Activated B cell treated with CpG ODN at 0.5 μM for 24 hours (primary cell): Measurements from ENCODE around the gene JAG1. TPM values are rescaled to one million over a fixed set of nuclear protein-coding genes. Genes with fewer than 3 reads are reported as not detected.

Experiments used
- ATAC-seq: fragments of 200-7000 bp; cut with Tn5 transposase; one replicate; pipeline ENCODE4 v1.10.0; 2021; ENCODE audit warnings: low read depth, mild to moderate bottlenecking, moderate library complexity
- CTCF ChIA-PET: fragments of 350-600 bp; sonication (Branson Sonifier 250); formaldehyde crosslinking; loops from one replicate; lab custom pipeline; 2021; ENCODE audit warnings: antibody characterized with exemption; lab: Charles Lee
- POLR2A ChIA-PET: fragments of 350-600 bp; sonication (Branson Sonifier 250); formaldehyde crosslinking; loops from one replicate; lab custom pipeline; 2021; ENCODE audit warnings: antibody characterized with exemption; lab: Charles Lee
- DNase-seq: peaks from one replicate; pipeline ENCODE4 v3.0.0; 2022
- H3K27ac Mint-ChIP-seq: one replicate; pipeline ENCODE4 v1.8.0; 2020; ENCODE audit warnings: mixed read lengths
- H3K27me3 Mint-ChIP-seq: one replicate; pipeline ENCODE4 v1.8.0; 2021; ENCODE audit warnings: mixed read lengths
- H3K36me3 Mint-ChIP-seq: one replicate; pipeline ENCODE4 v1.8.0; 2021; ENCODE audit warnings: low read depth, mixed read lengths
- H3K4me1 Mint-ChIP-seq: one replicate; pipeline ENCODE4 v1.8.0; 2021; ENCODE audit warnings: mixed read lengths
- H3K4me3 Mint-ChIP-seq: one replicate; pipeline ENCODE4 v1.8.0; 2020; ENCODE audit warnings: mild to moderate bottlenecking, mixed read lengths
- H3K9me3 Mint-ChIP-seq: one replicate; pipeline ENCODE4 v1.8.0; 2020; ENCODE audit warnings: mixed read lengths
- CTCF ChIP-seq: fragments of 200-600 bp; IDR thresholded peaks from one replicate; pipeline ENCODE4 v1.8.0; 2022; ENCODE audit warnings: antibody characterized with exemption, mild to moderate bottlenecking
- intact Hi-C: fragments of 100-400 bp; cut with micrococcal nuclease; formaldehyde crosslinking; loops from one replicate; pipeline ENCODE4 v1.15.1; 2024
- total RNA-seq: library from RNA; stranded (reverse); gene quantifications from 2 replicates; pipeline ENCODE4 v1.2.3, GENCODE V29; 2022

Gene JAG1
- total RNA-seq, 1 donor from 2014 or later, result not detected

- no peak overlapping the region for H3K4me3 Mint-ChIP-seq
- ATAC-seq (no peak), DNase-seq (no peak)
- ChIA-PET CTCF (no interaction called here), POLR2A (no interaction called here)
- no peaks in the 10 kb centered on the region for H3K4me1 Mint-ChIP-seq
- intact Hi-C loops, result no loop called here
- TF ChIP-seq CTCF, result no peak
- H3K27ac Mint-ChIP-seq, result no peak overlapping the region
- H3K27me3 Mint-ChIP-seq, result peaks cover 9% of the 10 kb centered on the region
- H3K9me3 Mint-ChIP-seq, result no peaks in the 10 kb centered on the region
- no peaks in the 10 kb centered on the region for H3K36me3 Mint-ChIP-seq
Measured at GRCh38 chr20:10686356-10687133, 12.7 kb upstream of the JAG1 start.

- TF ChIP-seq CTCF, result no peak
- ChIA-PET CTCF (no interaction called here), POLR2A (no interaction called here)
- H3K27me3 Mint-ChIP-seq, result peaks cover 10% of the 10 kb centered on the region
- H3K27ac Mint-ChIP-seq, result no peak overlapping the region
- intact Hi-C loops, result no loop called here
- no peak overlapping the region for H3K4me3 Mint-ChIP-seq
- H3K9me3 Mint-ChIP-seq, result no peaks in the 10 kb centered on the region
- DNase-seq (no peak), ATAC-seq (no peak)
- no peaks in the 10 kb centered on the region for H3K36me3 Mint-ChIP-seq
- no peaks in the 10 kb centered on the region for H3K4me1 Mint-ChIP-seq
Measured at GRCh38 chr20:10683537-10683936, 9.7 kb upstream of the JAG1 start.

- DNase-seq, result no peak
- Mint-ChIP-seq H3K27ac (no peak overlapping the region), H3K36me3 (no peaks in the 10 kb centered on the region), H3K4me3 (no peak overlapping the region), H3K9me3 (no peaks in the 10 kb centered on the region), H3K4me1 (no peaks in the 10 kb centered on the region), H3K27me3 (peaks cover 12% of the 10 kb centered on the region)
- intact Hi-C loops, result no loop called here
- TF ChIP-seq CTCF, result no peak
- POLR2A ChIA-PET, result no interaction called here
- no peak for ATAC-seq
- CTCF ChIA-PET, result no interaction called here
Measured at GRCh38 chr20:10682939-10683338, 9.1 kb upstream of the JAG1 start.

- no peak for TF ChIP-seq CTCF
- no peak for DNase-seq
- Mint-ChIP-seq H3K4me1 (no peaks in the 10 kb centered on the region), H3K36me3 (no peaks in the 10 kb centered on the region), H3K27ac (no peak overlapping the region), H3K9me3 (no peaks in the 10 kb centered on the region), H3K27me3 (peaks cover 23% of the 10 kb centered on the region), H3K4me3 (no peak overlapping the region)
- POLR2A ChIA-PET, result no interaction called here
- ATAC-seq, result no peak
- intact Hi-C loops, result no loop called here
- CTCF ChIA-PET, result no interaction called here
Measured at GRCh38 chr20:10681494-10681893, 7.7 kb upstream of the JAG1 start.

- Mint-ChIP-seq H3K9me3 (no peaks in the 10 kb centered on the region), H3K36me3 (no peaks in the 10 kb centered on the region), H3K27me3 (peaks cover 28% of the 10 kb centered on the region), H3K4me3 (no peak overlapping the region), H3K27ac (no peak overlapping the region), H3K4me1 (no peaks in the 10 kb centered on the region)
- TF ChIP-seq CTCF, result no peak
- no peak for ATAC-seq
- intact Hi-C loops, result no loop called here
- POLR2A ChIA-PET, result no interaction called here
- no peak for DNase-seq
- CTCF ChIA-PET, result no interaction called here
Measured at GRCh38 chr20:10680571-10680970, 6.8 kb upstream of the JAG1 start.
